Breast epithelium (tissue), 3 donors: ENCODE results near the gene MUC16.

Experiments used
- POLR2A ChIP-seq: fragments of 450-650 bp; IDR thresholded peaks from one replicate; pipeline ENCODE4 v1.6.1; 2016; ENCODE audit warnings: antibody characterized with exemption, mild to moderate bottlenecking, moderate library complexity
- POLR2AphosphoS5 ChIP-seq, 3 donors: sonication (generic); formaldehyde crosslinking; IDR thresholded peaks; one replicate each; pipeline ENCODE4 v1.6.1; 2017; ENCODE audit warnings: antibody characterized with exemption in 3 of 3
- TF ChIP-seq, protein P1 (sequence below), 3 donors: fragments of 450-650 bp; IDR thresholded peaks; one replicate each; pipeline ENCODE4 v1.5.1; 2016 to 2017; ENCODE audit warnings: antibody characterized with exemption in 3 of 3, mild to moderate bottlenecking in 3 of 3, moderate library complexity in 3 of 3

GRCh38 chr19:9009935-9010651 lies at the start of gene MUC16:
- TF ChIP-seq, protein P1, sequence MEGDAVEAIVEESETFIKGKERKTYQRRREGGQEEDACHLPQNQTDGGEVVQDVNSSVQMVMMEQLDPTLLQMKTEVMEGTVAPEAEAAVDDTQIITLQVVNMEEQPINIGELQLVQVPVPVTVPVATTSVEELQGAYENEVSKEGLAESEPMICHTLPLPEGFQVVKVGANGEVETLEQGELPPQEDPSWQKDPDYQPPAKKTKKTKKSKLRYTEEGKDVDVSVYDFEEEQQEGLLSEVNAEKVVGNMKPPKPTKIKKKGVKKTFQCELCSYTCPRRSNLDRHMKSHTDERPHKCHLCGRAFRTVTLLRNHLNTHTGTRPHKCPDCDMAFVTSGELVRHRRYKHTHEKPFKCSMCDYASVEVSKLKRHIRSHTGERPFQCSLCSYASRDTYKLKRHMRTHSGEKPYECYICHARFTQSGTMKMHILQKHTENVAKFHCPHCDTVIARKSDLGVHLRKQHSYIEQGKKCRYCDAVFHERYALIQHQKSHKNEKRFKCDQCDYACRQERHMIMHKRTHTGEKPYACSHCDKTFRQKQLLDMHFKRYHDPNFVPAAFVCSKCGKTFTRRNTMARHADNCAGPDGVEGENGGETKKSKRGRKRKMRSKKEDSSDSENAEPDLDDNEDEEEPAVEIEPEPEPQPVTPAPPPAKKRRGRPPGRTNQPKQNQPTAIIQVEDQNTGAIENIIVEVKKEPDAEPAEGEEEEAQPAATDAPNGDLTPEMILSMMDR (IDR thresholded peaks at IDR 0.05) = no peak
- no peak for TF ChIP-seq POLR2A
- no peak for TF ChIP-seq POLR2AphosphoS5 (IDR thresholded peaks at IDR 0.05)
